ENCODE results near the gene ATXN7L2.
"Not testable (repeated sequence)": the region's sequence is repeated elsewhere in the genome, so short reads cannot be mapped to it uniquely, and the experiment has no call there.

The ATXN7L2 gene, protein sequence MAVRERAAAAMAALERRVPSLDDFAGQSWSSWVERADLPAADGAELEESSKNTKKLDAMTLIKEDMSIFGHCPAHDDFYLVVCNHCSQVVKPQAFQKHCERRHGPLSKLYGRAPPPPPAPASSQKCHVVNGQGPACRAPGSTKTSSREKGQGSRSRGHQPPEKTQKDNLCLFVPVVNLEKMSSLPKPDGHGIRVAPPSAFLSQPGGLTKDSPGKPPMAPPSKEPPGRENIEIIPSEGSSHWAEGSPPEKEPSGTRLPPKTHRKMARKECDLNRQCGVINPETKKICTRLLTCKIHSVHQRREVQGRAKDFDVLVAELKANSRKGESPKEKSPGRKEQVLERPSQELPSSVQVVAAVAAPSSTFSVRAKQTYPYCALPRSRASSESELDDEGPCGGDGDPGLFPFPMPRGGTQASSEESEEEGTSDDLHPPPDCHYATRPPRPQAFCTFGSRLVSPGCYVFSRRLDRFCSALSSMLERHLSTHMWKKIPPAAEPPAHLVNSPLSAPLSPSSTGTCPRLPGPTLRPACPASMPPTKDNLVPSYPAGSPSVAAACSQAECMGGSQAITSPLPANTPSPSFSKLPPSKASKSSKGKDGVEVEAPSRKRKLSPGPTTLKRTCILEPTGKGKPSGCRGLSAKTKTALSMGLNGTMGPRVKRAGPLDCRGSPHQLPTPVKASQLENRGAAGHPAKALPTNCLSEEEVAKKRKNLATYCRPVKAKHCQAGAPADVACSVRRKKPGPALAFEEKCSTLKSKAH

DNA sequence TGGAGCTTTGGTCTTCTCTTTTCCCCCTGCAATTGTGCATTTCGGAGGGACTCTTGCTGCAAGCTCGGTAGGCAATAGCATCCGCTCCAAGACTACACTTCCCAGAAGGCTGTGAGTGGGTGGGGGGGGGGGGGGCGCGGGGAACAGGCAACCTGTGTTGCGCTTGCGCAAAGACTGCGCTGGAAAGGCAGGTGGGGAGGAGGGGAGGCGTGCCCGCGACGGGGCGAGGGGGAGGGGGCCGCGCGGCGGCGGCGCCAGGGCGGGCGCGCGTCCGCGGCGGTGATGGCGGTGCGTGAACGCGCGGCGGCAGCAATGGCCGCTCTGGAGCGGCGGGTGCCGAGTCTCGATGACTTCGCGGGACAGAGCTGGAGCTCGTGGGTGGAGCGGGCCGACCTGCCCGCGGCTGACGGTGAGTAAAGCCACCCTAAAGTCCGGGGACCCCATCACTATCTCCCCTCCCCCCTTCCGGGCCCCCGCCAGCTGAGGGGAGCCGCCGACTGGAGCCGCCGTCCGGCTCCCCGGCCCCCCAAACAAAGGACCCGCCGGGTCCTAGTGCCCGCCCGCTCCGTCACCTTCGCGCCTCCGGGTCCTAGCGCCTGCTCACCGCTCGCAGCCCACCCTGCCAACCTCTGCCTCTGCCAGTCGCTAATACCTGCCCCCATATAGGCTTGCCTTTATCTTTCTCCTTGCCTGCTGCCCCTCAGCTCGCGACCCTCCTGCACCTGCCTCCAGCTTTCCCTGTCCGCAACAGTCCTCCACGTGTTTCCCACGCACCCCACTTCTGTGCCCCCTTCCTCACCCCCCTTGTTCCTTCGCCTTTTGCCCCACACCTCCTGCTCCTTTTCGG is at the start of gene ATXN7L2:
ATXN7L2 (plus strand) TSS at position 234 of the 847 bp plus-strand sequence; CDS start at position 283, 49 bp downstream.
- peak within 1 kb of the TSS; percentile 83 for H3K4me3 ChIP-seq (ENCODE audit: low read depth, low read length)
- TF ChIP-seq, protein P1, sequence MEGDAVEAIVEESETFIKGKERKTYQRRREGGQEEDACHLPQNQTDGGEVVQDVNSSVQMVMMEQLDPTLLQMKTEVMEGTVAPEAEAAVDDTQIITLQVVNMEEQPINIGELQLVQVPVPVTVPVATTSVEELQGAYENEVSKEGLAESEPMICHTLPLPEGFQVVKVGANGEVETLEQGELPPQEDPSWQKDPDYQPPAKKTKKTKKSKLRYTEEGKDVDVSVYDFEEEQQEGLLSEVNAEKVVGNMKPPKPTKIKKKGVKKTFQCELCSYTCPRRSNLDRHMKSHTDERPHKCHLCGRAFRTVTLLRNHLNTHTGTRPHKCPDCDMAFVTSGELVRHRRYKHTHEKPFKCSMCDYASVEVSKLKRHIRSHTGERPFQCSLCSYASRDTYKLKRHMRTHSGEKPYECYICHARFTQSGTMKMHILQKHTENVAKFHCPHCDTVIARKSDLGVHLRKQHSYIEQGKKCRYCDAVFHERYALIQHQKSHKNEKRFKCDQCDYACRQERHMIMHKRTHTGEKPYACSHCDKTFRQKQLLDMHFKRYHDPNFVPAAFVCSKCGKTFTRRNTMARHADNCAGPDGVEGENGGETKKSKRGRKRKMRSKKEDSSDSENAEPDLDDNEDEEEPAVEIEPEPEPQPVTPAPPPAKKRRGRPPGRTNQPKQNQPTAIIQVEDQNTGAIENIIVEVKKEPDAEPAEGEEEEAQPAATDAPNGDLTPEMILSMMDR (IDR thresholded peaks at IDR 0.05; ENCODE audit: low read depth, low read length): no peak
- DNase-seq (ENCODE audit: low read depth, low spot score): peak; percentile 92
- in situ Hi-C loops (cut with HindIII; ENCODE audit: low sequenced_read_pairs): no loop called here

DNA sequence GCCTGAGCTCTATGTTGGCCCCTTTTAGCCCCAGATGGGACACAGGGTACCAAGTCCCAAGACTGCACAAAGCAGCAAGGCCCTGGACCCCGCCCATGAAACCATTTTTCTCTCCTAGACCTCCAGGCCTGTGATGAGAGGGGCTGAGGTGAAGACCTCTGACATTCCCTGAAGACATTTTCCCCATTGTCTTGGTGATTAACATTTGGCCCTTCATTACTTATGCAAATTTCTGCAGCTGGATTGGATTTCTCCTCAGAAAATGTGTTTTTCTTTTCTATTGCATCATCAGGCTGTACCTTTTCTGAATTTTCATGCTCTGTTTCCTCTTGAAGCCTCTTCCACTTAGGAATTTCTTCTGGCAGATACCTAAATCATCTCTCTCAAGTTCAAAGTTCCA is 49.2 kb upstream of the ATXN7L2 start:
- H3K4me3 ChIP-seq (ENCODE audit: low read depth, low read length): no peak overlapping the region
- no peak for DNase-seq (ENCODE audit: low read depth, low spot score)
- in situ Hi-C loops (cut with HindIII; ENCODE audit: low sequenced_read_pairs): no loop called here
- TF ChIP-seq, protein P1 (IDR thresholded peaks at IDR 0.05; ENCODE audit: low read depth, low read length): no peak

DNA sequence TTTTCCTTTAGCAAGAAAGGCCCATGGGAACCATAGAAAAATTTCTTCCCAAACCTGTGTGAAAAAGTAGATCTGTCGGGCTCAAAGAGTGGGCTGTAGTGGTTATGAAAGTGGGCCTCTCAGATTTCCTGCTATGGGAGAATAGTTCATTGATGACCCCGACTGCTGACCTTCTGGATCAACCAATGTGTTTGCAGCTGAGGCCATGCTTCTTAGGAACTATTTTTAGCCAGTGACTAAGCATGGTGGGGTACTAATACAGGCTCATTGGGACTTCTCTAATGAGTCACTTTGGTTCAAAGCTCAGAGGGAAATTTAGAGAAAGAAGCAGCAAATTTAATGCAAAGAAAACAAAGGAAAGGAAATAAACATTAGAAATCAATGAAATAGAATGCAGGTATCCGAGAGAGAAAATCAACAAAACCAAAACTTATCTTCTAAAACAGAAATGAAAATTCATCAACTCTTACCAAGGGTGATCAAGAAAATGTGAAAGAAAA is 44.9 kb upstream of the ATXN7L2 start:
- H3K4me3 ChIP-seq (ENCODE audit: low read depth, low read length): no peak overlapping the region
- in situ Hi-C loops (cut with HindIII; ENCODE audit: low sequenced_read_pairs): no loop called here
- TF ChIP-seq, protein P1 (IDR thresholded peaks at IDR 0.05; ENCODE audit: low read depth, low read length): no peak
- DNase-seq (ENCODE audit: low read depth, low spot score): peak; percentile 92

DNA sequence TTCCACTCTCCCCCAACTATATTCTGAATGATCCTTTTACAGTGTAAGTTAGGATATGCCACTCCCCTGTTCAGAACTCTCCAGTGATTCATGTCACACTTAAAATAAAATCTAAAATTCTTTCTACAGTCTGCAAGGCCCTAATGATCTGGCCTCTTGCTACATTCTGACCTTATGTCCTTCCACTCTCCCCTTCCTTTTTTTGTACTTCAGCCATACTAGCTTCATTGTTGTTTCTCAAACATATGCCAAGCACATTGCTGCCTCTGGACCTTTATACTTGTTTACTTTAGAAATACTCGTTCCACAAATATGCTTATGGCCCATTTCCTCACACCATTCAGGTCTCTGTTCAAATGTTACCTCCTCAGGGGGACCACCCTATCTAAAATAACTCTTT is 42.6 kb upstream of the ATXN7L2 start:
- DNase-seq (ENCODE audit: low read depth, low spot score): peak; percentile 12
- in situ Hi-C loops (cut with HindIII; ENCODE audit: low sequenced_read_pairs): no loop called here
- TF ChIP-seq, protein P1 (IDR thresholded peaks at IDR 0.05; ENCODE audit: low read depth, low read length): no peak
- no peak overlapping the region for H3K4me3 ChIP-seq (ENCODE audit: low read depth, low read length)

DNA sequence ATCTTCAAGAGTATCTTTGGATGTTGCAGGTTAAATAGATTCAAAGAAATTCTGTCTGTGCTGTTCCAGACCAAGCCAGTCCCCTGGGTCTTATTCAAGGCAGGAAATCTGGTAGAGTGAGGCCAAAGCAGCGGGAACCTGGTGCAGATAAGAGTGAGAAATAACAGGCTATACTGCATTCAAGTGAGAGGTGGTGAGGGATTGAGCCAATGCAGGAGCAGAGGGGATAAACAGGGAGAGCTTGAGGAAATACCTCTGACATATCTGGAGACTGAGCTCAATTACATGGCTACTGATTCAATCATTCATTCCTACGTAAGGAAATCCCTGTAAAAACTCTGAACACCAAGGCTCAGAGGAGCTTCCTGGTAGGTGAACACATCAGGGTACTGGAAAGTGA is 40.2 kb upstream of the ATXN7L2 start:
- no peak overlapping the region for H3K4me3 ChIP-seq (ENCODE audit: low read depth, low read length)
- DNase-seq (ENCODE audit: low read depth, low spot score): no peak
- in situ Hi-C loops (cut with HindIII; ENCODE audit: low sequenced_read_pairs): no loop called here
- TF ChIP-seq, protein P1 (IDR thresholded peaks at IDR 0.05; ENCODE audit: low read depth, low read length): no peak

DNA sequence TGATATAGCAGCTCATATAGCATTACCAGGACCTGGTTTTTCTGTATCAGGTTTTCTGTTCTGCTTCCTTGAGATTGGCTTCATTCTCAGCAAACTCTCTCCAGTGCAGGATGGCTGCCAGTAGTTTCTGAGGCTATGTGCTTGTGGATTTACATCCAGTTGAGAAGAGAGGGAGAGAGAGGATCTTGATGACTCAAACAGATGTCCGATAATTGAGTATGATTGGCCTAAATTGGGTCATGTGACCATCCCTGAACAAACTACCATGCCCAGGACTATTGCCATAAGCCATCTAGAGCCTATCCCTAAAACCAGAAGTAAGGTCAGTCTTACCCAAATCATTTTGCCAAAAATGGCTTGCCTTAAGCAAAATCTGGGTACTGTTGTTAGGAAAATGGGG is 39.4 kb upstream of the ATXN7L2 start:
- TF ChIP-seq, protein P1 (IDR thresholded peaks at IDR 0.05; ENCODE audit: low read depth, low read length): no peak
- no peak overlapping the region for H3K4me3 ChIP-seq (ENCODE audit: low read depth, low read length)
- in situ Hi-C loops (cut with HindIII; ENCODE audit: low sequenced_read_pairs): no loop called here

DNA sequence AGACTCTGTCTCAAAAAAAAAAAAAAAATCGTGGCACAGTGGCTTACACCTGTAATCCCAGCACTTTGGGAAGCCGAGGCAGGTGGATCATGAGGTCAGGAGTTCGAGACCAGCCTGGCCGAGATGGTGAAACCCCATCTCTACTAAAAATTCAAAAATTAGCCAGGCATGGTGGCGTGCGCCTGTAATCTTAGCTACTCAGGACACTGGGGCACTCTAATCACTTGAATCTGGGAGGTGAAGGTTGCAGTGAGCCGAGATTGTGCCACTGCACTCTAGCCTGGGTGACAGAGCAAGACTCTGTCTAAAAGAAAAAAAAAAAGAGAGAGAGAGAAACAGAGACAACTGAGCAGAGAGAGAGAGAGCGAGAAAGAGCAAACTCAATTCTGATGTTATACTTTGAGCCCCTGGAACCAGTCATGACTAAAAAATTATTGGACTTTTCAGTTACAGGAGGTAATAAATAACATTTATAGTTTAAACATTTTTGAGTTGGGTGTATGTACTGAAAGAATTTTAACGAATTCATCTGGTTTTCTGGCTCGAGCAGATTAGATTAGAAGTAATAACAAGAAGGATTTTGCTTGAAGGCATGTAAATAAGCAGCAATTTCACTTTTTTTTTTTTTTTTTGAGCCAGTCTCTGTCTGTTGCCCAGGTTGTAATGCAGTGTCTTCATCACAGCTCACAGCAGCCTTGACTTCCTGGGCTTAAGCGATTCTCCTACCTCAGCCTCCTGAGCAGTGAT is 37.6 kb upstream of the ATXN7L2 start:
- DNase-seq (ENCODE audit: low read depth, low spot score); H3K4me3 ChIP-seq (ENCODE audit: low read depth, low read length); in situ Hi-C loops (cut with HindIII; ENCODE audit: low sequenced_read_pairs): not testable (repeated sequence)

More for the DNA sequence above, 39.4 kb upstream of the ATXN7L2 start:
- DNase-seq (ENCODE audit: low read depth, low spot score): no peak
